ENCODE measurements around the gene SNTG2. TPM values are rescaled to one million over a fixed set of nuclear protein-coding genes. Genes with fewer than 3 reads are reported as not detected.
A peak's percentile ranks its signal among the peaks of the same experiment; 100 is the strongest.

SNTG2 gene
- total and polyA plus RNA-seq, 2 of the 13 experiments (the other 11 are each of a cell fraction or from before 2014, with no cell fraction given): not detected

- ATAC-seq (no peak), DNase-seq (ENCODE audit: low spot score) (no peak), FAIRE-seq (no peak)
- Histone ChIP-seq H2AFZ (ENCODE audit: low read length) (no peak overlapping the region), H3K9me3 (ENCODE audit: low read length) (peaks cover 15% of the 10 kb centered on the region), H3K4me2 (ENCODE audit: low read depth, low read length) (no peak overlapping the region), H3K36me3 (replicated peaks in 1 of 2; ENCODE audit: control insufficient read depth in 1 of 2, insufficient read depth in 2 of 2, low read length in 2 of 2) (no peaks in the 10 kb centered on the region), H3K9ac (ENCODE audit: insufficient read depth, low read depth, low read length) (no peak overlapping the region), H3K79me2 (ENCODE audit: insufficient read depth, low read length) (no peaks in the 10 kb centered on the region), H3K27me3 (ENCODE audit: control insufficient read depth in 1 of 2, insufficient read depth in 2 of 2, low read length in 2 of 2) (no peaks in the 10 kb centered on the region; a peak in 1 of 5 replicates), H3K4me3 (replicated peaks in 1 of 3; ENCODE audit: insufficient read depth in 1 of 3, low read depth in 2 of 3, low read length in 3 of 3) (no peak overlapping the region), H4K20me1 (ENCODE audit: insufficient read depth, low read length) (no peaks in the 10 kb centered on the region), H3K27ac (ENCODE audit: extremely low read length, insufficient read depth, low read length) (no peak overlapping the region), H3K4me1 (ENCODE audit: insufficient read depth, low read length) (no peaks in the 10 kb centered on the region)
- intact Hi-C loops (cut with micrococcal nuclease; ENCODE audit: unreplicated experiment): no loop called here
- no TSS peak for BruUV-seq (replicated peaks)
- POLR2A ChIA-PET: no interaction called here
- in situ Hi-C loops (cut with HindIII; ENCODE audit: extremely low pct_ligation_motif_present, low pct_unique_long_range_greater_than_20kb): no loop called here
- 19% methylated on average over 13 of the region's 14 CpGs for WGBS (ENCODE audit: low lambda C conversion rate)
- CTCF ChIA-PET (ENCODE audit: low intra/inter-chr PET ratio, low total read pairs): no interaction called here
- TF ChIP-seq ATF7 (IDR thresholded peaks at IDR 0.05) (peak; percentile 87; the same call in 1 of the 2 replicates), ATF7 (CRISPR knock-in tag; IDR thresholded peaks at IDR 0.05) (no peak), ZNF367 (CRISPR knock-in tag; IDR thresholded peaks at IDR 0.05; ENCODE audit: borderline replicate concordance) (no peak)
Observed at GRCh38 chr2:941871-942270, 8.8 kb upstream of the SNTG2 start.

- H3K4me3 ChIP-seq (replicated peaks in 1 of 3; ENCODE audit: insufficient read depth in 1 of 3, low read depth in 2 of 3, low read length in 3 of 3): no peak overlapping the region
- no peaks in the 10 kb centered on the region for H4K20me1 ChIP-seq (ENCODE audit: insufficient read depth, low read length)
- H3K4me1 ChIP-seq (ENCODE audit: insufficient read depth, low read length): no peaks in the 10 kb centered on the region
- FAIRE-seq (peak; percentile 37), DNase-seq (ENCODE audit: low spot score) (no peak), ATAC-seq (no peak)
- H2AFZ ChIP-seq (ENCODE audit: low read length): no peak overlapping the region
- 27% methylated on average over 10 of the region's 10 CpGs for WGBS (ENCODE audit: low lambda C conversion rate)
- H3K4me2 ChIP-seq (ENCODE audit: low read depth, low read length): no peak overlapping the region
- no peak overlapping the region for H3K9ac ChIP-seq (ENCODE audit: insufficient read depth, low read depth, low read length)
- H3K9me3 ChIP-seq (ENCODE audit: low read length): peaks cover 9% of the 10 kb centered on the region
- ChIA-PET CTCF (ENCODE audit: low intra/inter-chr PET ratio, low total read pairs) (no interaction called here), POLR2A (no interaction called here)
- H3K27me3 ChIP-seq (ENCODE audit: control insufficient read depth in 1 of 2, insufficient read depth in 2 of 2, low read length in 2 of 2): peaks cover 0 to 6% of the 10 kb centered on the region in 2 experiments; a peak in 3 of 5 replicates
- BruUV-seq (replicated peaks): no TSS peak
- no peaks in the 10 kb centered on the region for H3K79me2 ChIP-seq (ENCODE audit: insufficient read depth, low read length)
- intact Hi-C loops (cut with micrococcal nuclease; ENCODE audit: unreplicated experiment): no loop called here
- no peak overlapping the region for H3K27ac ChIP-seq (ENCODE audit: extremely low read length, insufficient read depth, low read length)
- H3K36me3 ChIP-seq (replicated peaks in 1 of 2; ENCODE audit: control insufficient read depth in 1 of 2, insufficient read depth in 2 of 2, low read length in 2 of 2): no peaks in the 10 kb centered on the region
- in situ Hi-C loops (cut with HindIII; ENCODE audit: extremely low pct_ligation_motif_present, low pct_unique_long_range_greater_than_20kb): no loop called here
- TF ChIP-seq RFX5 (IDR thresholded peaks at IDR 0.05; ENCODE audit: low read depth, low read length) (no peak), SRSF4 (IDR thresholded peaks at IDR 0.05; ENCODE audit: low read depth, low read length, poor library complexity, severe bottlenecking) (no peak), ZNF792 (CRISPR knock-in tag; IDR thresholded peaks at IDR 0.05) (no peak), HOXA9 (CRISPR knock-in tag; IDR thresholded peaks at IDR 0.05; ENCODE audit: borderline replicate concordance) (no peak), NR0B2 (CRISPR knock-in tag; IDR thresholded peaks at IDR 0.05) (no peak), AHR (CRISPR knock-in tag; IDR thresholded peaks at IDR 0.05) (no peak), ATF5 (CRISPR knock-in tag; IDR thresholded peaks at IDR 0.05; ENCODE audit: low read depth) (no peak), ZNF879 (CRISPR knock-in tag; IDR thresholded peaks at IDR 0.05) (no peak), ZKSCAN5 (CRISPR knock-in tag; IDR thresholded peaks at IDR 0.05) (no peak), ZNF770 (CRISPR knock-in tag; IDR thresholded peaks at IDR 0.05) (no peak), NR1H2 (CRISPR knock-in tag; IDR thresholded peaks at IDR 0.05; ENCODE audit: borderline replicate concordance, low read depth) (no peak), ZNF432 (CRISPR knock-in tag; IDR thresholded peaks at IDR 0.05; ENCODE audit: borderline replicate concordance) (no peak), MAF1 (CRISPR knock-in tag; IDR thresholded peaks at IDR 0.05; ENCODE audit: borderline replicate concordance) (no peak)
Observed at GRCh38 chr2:942775-943460, 7.7 kb upstream of the SNTG2 start.
